ENCODE data around the gene LRMDA.

LRMDA gene

DNA sequence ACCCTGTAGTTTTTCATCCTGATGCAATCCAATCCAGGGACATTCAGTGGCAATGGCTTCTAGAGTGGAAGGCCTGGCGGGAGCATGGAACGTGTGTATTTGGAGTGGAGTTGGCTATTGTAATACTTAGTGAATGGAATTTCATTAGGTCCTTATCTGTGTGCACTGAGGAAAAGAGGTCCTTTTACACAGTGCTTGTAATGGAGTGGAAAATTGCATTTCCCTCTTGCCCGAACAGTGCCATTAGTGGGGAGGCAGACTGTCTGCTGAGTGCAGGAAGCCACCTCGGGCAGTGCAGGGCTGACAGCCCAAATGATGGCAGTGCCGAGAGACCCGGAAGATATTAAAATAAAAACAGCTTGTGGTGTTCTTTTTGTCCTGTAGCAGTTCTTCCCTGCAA, 786.6 kb downstream of the LRMDA start:
- Histone ChIP-seq H4K20me1 (ENCODE audit: insufficient read depth, low read length, poor library complexity, severe bottlenecking) (no peaks in the 10 kb centered on the region), H3K9me2 (replicated peaks; ENCODE audit: low read depth, low read length) (no peaks in the 10 kb centered on the region), H3K4me1 (ENCODE audit: insufficient read depth, low read length, poor library complexity, severe bottlenecking) (no peaks in the 10 kb centered on the region), H3K9me3 (ENCODE audit: insufficient read depth, low read depth, low read length) (no peaks in the 10 kb centered on the region), H3K9ac (ENCODE audit: low read depth, low read length, poor library complexity, severe bottlenecking) (no peak overlapping the region), H3K36me3 (ENCODE audit: insufficient read depth, low read length) (no peaks in the 10 kb centered on the region), H3K4me2 (ENCODE audit: low read depth, low read length, poor library complexity, severe bottlenecking) (no peak overlapping the region), H3K27me3 (ENCODE audit: insufficient read depth, low read length, poor library complexity, severe bottlenecking) (no peaks in the 10 kb centered on the region), H3K4me3 (ENCODE audit: low read length, poor library complexity, severe bottlenecking) (no peak overlapping the region), H3K79me2 (ENCODE audit: insufficient read depth, low read length) (no peaks in the 10 kb centered on the region), H3F3A (ENCODE audit: low read depth) (no peaks in the 10 kb centered on the region), H2AFZ (ENCODE audit: low read length) (no peak overlapping the region)
- TF ChIP-seq, protein P1, sequence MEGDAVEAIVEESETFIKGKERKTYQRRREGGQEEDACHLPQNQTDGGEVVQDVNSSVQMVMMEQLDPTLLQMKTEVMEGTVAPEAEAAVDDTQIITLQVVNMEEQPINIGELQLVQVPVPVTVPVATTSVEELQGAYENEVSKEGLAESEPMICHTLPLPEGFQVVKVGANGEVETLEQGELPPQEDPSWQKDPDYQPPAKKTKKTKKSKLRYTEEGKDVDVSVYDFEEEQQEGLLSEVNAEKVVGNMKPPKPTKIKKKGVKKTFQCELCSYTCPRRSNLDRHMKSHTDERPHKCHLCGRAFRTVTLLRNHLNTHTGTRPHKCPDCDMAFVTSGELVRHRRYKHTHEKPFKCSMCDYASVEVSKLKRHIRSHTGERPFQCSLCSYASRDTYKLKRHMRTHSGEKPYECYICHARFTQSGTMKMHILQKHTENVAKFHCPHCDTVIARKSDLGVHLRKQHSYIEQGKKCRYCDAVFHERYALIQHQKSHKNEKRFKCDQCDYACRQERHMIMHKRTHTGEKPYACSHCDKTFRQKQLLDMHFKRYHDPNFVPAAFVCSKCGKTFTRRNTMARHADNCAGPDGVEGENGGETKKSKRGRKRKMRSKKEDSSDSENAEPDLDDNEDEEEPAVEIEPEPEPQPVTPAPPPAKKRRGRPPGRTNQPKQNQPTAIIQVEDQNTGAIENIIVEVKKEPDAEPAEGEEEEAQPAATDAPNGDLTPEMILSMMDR (conservative IDR thresholded peaks at IDR 0.05; ENCODE audit: low read length), result no peak
- TF ChIP-seq EZH2phosphoT487 (IDR thresholded peaks at IDR 0.05; ENCODE audit: borderline replicate concordance), result no peak

DNA sequence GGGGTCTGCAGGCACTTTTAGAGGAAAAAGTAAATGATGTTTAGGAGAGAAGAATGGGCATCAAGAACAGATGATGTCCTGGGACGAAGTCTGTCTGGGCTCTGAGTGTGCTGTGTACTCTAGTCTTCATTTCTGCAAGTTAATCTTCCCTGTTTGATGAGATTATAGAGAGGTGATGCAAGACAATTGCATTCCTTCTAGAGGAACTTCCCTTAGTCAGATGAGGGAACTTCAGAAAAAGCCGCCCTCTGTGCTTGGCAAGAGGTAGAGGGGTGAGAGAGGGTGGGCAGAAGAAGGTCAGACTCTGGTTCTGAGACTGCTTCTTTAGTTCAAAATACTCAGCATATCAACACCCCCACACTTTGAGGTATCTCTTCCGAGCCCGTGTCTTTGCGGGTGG, 797.9 kb downstream of the LRMDA start:
- Histone ChIP-seq H3K4me3 (ENCODE audit: low read length, poor library complexity, severe bottlenecking) (no peak overlapping the region), H3K36me3 (ENCODE audit: insufficient read depth, low read length) (no peaks in the 10 kb centered on the region), H3K9me2 (replicated peaks; ENCODE audit: low read depth, low read length) (no peaks in the 10 kb centered on the region), H3K9me3 (ENCODE audit: insufficient read depth, low read depth, low read length) (no peaks in the 10 kb centered on the region), H3F3A (ENCODE audit: low read depth) (no peaks in the 10 kb centered on the region), H3K4me2 (ENCODE audit: low read depth, low read length, poor library complexity, severe bottlenecking) (no peak overlapping the region), H3K27me3 (ENCODE audit: insufficient read depth, low read length, poor library complexity, severe bottlenecking) (no peaks in the 10 kb centered on the region), H3K4me1 (ENCODE audit: insufficient read depth, low read length, poor library complexity, severe bottlenecking) (no peaks in the 10 kb centered on the region), H2AFZ (ENCODE audit: low read length) (0 out of 2 replicates have a peak overlapping the region, but pooled peaks have one; percentile 45), H3K79me2 (ENCODE audit: insufficient read depth, low read length) (no peaks in the 10 kb centered on the region), H3K9ac (ENCODE audit: low read depth, low read length, poor library complexity, severe bottlenecking) (no peak overlapping the region), H4K20me1 (ENCODE audit: insufficient read depth, low read length, poor library complexity, severe bottlenecking) (no peaks in the 10 kb centered on the region)
- no peak for TF ChIP-seq EZH2phosphoT487 (IDR thresholded peaks at IDR 0.05; ENCODE audit: borderline replicate concordance)
- TF ChIP-seq, protein P1 (conservative IDR thresholded peaks at IDR 0.05; ENCODE audit: low read length), result no peak

GRCh38 chr10:76230921-76231285, 799.5 kb downstream of the LRMDA start:
- H3K4me3 ChIP-seq (ENCODE audit: low read length, poor library complexity, severe bottlenecking), result no peak overlapping the region
- H3K9me2 ChIP-seq (replicated peaks; ENCODE audit: low read depth, low read length), result no peaks in the 10 kb centered on the region
- H3K27me3 ChIP-seq (ENCODE audit: insufficient read depth, low read length, poor library complexity, severe bottlenecking), result no peaks in the 10 kb centered on the region

More at GRCh38 chr10:76230921-76231285, 799.5 kb downstream of the LRMDA start:
- no peaks in the 10 kb centered on the region for H3K79me2 ChIP-seq (ENCODE audit: insufficient read depth, low read length)
- TF ChIP-seq, protein P1 (conservative IDR thresholded peaks at IDR 0.05; ENCODE audit: low read length), result no peak
- no peak for TF ChIP-seq EZH2phosphoT487 (IDR thresholded peaks at IDR 0.05; ENCODE audit: borderline replicate concordance)
- no peak overlapping the region for H2AFZ ChIP-seq (ENCODE audit: low read length)
- H3K4me1 ChIP-seq (ENCODE audit: insufficient read depth, low read length, poor library complexity, severe bottlenecking), result no peaks in the 10 kb centered on the region
- H3K9ac ChIP-seq (ENCODE audit: low read depth, low read length, poor library complexity, severe bottlenecking), result no peak overlapping the region
- no peak overlapping the region for H3K4me2 ChIP-seq (ENCODE audit: low read depth, low read length, poor library complexity, severe bottlenecking)
- H3K36me3 ChIP-seq (ENCODE audit: insufficient read depth, low read length), result no peaks in the 10 kb centered on the region
- no peaks in the 10 kb centered on the region for H3F3A ChIP-seq (ENCODE audit: low read depth)
- no peaks in the 10 kb centered on the region for H3K9me3 ChIP-seq (ENCODE audit: insufficient read depth, low read depth, low read length)
- no peaks in the 10 kb centered on the region for H4K20me1 ChIP-seq (ENCODE audit: insufficient read depth, low read length, poor library complexity, severe bottlenecking)

Measured in Loucy (cell line).